BLaER1 (cell line): ENCODE measurements around the gene KRTAP1-4.
"Not testable (repeated sequence)": the region's sequence is repeated elsewhere in the genome, so short reads cannot be mapped to it uniquely, and the experiment has no call there.

ENCODE experiments used
- H3K27ac ChIP-seq: shearing (Covaris generic); formaldehyde crosslinking; 2 replicates; pipeline ENCODE4 v1.8.1; 2022
- H3K27me3 ChIP-seq: shearing (Covaris generic); formaldehyde crosslinking; 2 replicates; pipeline ENCODE4 v1.8.1; 2022
- H3K36me3 ChIP-seq: shearing (Covaris generic); formaldehyde crosslinking; 2 replicates; pipeline ENCODE4 v1.8.1; 2022
- H3K4me1 ChIP-seq: shearing (Covaris generic); formaldehyde crosslinking; 2 replicates; pipeline ENCODE4 v1.8.1; 2022
- H3K4me2 ChIP-seq: shearing (Covaris generic); formaldehyde crosslinking; 2 replicates; pipeline ENCODE4 v1.8.1; 2022
- H3K4me3 ChIP-seq: shearing (Covaris generic); formaldehyde crosslinking; 2 replicates; pipeline ENCODE4 v1.8.1; 2022
- H3K9ac ChIP-seq: shearing (Covaris generic); formaldehyde crosslinking; 2 replicates; pipeline ENCODE4 v1.8.1; 2022
- H3K9me3 ChIP-seq: shearing (Covaris generic); formaldehyde crosslinking; 2 replicates; pipeline ENCODE4 v1.8.1; 2022
- H4K20me1 ChIP-seq: shearing (Covaris generic); formaldehyde crosslinking; 2 replicates; pipeline ENCODE4 v1.8.1; 2022
- Cebpa-rat ChIP-seq: shearing (Covaris generic); IDR thresholded peaks from 2 replicates; pipeline ENCODE4 v1.8.1; 2022

Gene KRTAP1-4

DNA sequence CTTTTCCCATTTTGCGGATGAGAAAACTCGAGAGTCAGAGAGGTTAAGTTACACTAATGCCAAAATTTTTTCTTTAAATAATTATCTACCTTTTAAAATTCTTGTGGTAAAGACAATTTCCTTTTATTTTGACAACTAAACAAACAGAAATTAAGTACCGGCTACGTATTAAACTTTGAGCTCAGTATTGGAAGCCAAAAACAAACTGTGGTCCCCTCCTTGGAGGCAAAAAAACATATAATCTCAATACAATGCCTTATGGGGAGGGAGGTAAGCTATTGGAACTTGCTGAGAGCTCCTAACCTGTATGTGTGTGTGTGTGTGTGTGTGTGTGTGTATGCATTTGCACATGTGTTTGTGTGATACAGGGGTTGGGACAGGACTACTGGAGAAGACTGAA is 33.5 kb upstream of the KRTAP1-4 start:
- Histone ChIP-seq H4K20me1 (no peaks in the 10 kb centered on the region), H3K9me3 (no peaks in the 10 kb centered on the region), H3K27me3 (no peaks in the 10 kb centered on the region), H3K4me2 (no peak overlapping the region), H3K36me3 (no peaks in the 10 kb centered on the region), H3K4me1 (no peaks in the 10 kb centered on the region), H3K9ac (no peak overlapping the region), H3K27ac (no peak overlapping the region), H3K4me3 (no peak overlapping the region)
- TF ChIP-seq Cebpa-rat, result no peak

DNA sequence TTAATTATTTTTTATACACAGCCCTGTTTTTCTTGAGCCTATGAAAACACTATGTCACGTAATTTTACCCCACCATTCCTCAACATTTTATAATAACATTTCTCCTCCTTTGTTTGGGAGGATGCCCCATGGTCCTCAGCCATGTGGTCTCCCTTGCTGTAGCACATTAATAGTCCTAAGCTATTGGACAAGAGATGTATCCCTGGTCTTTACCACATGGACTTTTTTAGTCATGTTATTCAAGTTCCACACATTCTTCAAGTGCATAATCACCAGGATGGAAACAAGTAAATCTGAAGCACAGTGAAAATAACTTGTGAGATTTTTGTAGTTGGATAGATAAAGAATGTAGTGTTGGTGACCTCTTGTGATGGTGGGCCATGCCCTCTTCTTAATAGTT is 32.0 kb upstream of the KRTAP1-4 start:
- no peaks in the 10 kb centered on the region for H4K20me1 ChIP-seq
- TF ChIP-seq Cebpa-rat, result no peak
- H3K4me2 ChIP-seq, result no peak overlapping the region
- H3K9ac ChIP-seq, result no peak overlapping the region
- no peak overlapping the region for H3K4me3 ChIP-seq
- no peaks in the 10 kb centered on the region for H3K36me3 ChIP-seq
- H3K9me3 ChIP-seq, result 0 out of 2 replicates have a peak, but pooled peaks cover 6% of the 10 kb centered on the region
- no peaks in the 10 kb centered on the region for H3K27me3 ChIP-seq
- H3K4me1 ChIP-seq, result no peaks in the 10 kb centered on the region
- no peak overlapping the region for H3K27ac ChIP-seq

DNA sequence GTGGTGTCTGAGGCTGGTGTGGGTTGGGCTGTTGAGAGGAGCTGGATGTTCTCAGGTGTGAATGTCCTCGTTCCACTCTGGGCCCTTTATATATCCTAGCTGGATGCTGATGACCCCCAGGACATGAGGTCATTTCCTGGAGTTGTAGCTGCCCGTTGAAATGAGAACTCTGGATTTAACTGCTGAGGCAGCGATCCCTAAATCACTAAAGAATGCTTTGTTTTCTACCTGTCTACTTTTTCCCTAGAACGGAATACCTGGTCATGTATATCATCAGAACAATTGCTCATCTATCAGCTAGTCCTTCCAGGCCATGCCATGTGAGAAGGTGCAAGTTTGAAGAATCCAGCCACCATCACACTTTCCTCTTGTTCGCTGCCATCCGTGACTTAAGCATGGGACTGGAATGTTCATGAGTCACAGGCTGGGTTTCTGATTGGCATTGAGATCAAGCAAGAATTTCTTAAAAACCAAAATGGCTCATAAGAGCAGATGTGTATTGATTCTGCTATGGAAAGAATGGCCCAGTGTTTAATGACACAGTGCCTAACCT is 30.1 kb upstream of the KRTAP1-4 start, which contains the start of gene KRTAP2-3:
KRTAP2-3 (minus strand) TSS at position 63 of the 553 bp plus-strand sequence. CDS start 64 bp downstream, outside the sequence.
- H3K4me1 ChIP-seq, result no peaks in the 10 kb centered on the region
- no peak within 1 kb of the TSS for H3K4me2 ChIP-seq

DNA sequence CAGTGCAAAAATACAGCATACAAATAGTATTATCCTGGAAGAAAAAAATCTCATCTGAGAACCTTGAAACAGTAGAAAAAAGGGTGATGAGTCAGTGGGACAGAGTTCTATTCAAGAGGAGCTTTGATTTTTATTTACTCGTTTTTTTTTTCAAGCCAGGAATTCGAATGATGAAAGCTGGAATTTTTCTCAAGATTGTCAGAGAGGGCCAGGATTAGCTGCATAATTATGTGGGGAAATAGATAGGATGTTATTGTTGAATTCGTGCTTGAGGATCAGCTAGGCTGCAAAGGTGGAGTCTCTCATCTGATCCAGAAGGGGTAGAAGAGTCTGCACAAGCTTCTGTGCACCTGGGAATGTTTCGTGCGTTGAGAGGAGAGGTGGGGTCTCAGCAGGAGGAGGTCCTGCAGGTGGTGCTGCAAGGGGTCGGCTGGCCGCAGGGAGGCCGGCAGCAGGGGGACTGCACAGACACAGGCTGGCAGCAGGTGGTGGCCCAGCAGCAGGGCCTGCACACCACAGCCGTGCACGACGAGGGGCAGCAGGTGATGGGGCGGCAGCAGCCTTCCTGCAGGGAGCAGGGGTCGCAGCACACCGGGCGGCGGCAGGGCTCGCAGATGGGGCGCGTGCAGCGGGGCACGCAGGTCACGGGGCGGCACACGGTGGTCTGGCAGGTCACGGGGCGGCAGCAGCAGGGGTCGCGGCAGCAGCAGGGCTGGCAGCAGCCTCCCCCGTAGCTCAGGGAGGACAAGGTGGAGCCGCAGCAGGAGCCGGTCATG is 29.5 kb upstream of the KRTAP1-4 start:
- not testable (repeated sequence) for H3K4me2 ChIP-seq, H3K4me1 ChIP-seq, H3K27me3 ChIP-seq, H3K27ac ChIP-seq, H4K20me1 ChIP-seq, H3K9ac ChIP-seq, H3K9me3 ChIP-seq, H3K36me3 ChIP-seq, H3K4me3 ChIP-seq

More for the DNA sequence above, 30.1 kb upstream of the KRTAP1-4 start, which contains the start of gene KRTAP2-3:
- Histone ChIP-seq H3K27me3 (no peaks in the 10 kb centered on the region), H3K4me3 (no peak within 1 kb of the TSS), H3K36me3 (no peaks in the 10 kb centered on the region), H3K9me3 (0 out of 2 replicates have a peak, but pooled peaks cover 6% of the 10 kb centered on the region), H3K9ac (no peak within 1 kb of the TSS), H4K20me1 (no peaks in the 10 kb centered on the region), H3K27ac (no peak within 1 kb of the TSS)
- no peak for TF ChIP-seq Cebpa-rat

DNA sequence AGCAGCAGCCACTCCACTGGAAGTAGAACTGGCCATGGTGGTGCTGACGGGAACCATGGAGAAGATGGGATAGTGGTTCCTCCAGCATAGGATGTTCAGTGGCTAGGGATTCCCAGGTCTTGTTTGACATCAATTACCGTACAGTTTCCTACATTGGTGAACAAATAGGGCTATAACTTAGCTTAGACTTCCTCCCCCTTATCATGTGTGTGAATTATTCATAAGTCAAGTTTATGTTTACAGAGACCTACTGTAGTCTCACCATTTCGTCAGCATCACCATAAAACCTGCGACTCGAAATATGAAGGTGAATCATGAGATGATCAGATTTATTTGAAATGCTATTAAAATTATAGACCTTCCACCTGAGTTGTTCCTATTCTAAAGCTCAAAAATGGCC is 28.7 kb upstream of the KRTAP1-4 start:
- no peak overlapping the region for H3K27ac ChIP-seq
- no peaks in the 10 kb centered on the region for H3K36me3 ChIP-seq
- H4K20me1 ChIP-seq, result no peaks in the 10 kb centered on the region
- H3K9me3 ChIP-seq, result 0 out of 2 replicates have a peak, but pooled peaks cover 6% of the 10 kb centered on the region
- H3K4me2 ChIP-seq, result no peak overlapping the region
- TF ChIP-seq Cebpa-rat, result no peak
- H3K27me3 ChIP-seq, result no peaks in the 10 kb centered on the region
- no peak overlapping the region for H3K4me3 ChIP-seq
- H3K9ac ChIP-seq, result no peak overlapping the region
- no peaks in the 10 kb centered on the region for H3K4me1 ChIP-seq

DNA sequence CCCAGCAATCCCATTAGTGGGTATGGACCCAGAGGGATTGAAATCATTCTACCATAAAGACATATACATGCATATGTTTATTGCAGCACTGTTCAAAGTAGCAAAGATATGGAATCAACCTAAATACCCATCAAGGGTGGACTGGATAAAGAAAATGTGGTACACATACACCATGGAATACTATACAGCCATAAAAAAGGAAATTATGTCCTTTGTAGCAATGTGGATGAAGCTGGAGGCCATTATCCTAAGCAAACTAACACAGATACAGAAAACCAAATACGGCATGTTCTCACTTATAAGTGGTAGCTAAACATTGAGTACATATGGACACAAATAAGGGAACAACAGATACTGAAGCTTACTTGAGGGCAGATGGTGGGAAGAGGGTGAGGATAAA is 27.6 kb upstream of the KRTAP1-4 start:
- H3K4me1 ChIP-seq, result no peaks in the 10 kb centered on the region
- no peak overlapping the region for H3K9ac ChIP-seq

DNA sequence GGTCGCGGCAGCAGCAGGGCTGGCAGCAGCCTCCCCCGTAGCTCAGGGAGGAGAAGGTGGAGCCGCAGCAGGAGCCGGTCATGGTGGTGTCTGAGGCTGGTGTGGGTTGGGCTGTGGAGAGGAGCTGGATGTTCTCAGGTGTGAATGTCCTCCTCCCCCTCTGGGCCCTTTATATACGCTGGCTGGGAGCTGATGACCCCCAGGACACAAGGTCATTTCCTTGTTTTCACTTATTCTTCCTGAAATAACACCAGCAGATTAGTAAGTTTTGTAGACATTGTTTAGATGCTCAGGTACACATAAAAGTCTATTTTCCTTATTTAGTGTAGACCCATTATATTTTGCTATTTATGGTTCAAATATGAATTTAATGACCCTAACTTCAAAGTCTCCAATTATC is 25.1 kb upstream of the KRTAP1-4 start, which contains the start of gene KRTAP2-2:
KRTAP2-2 (minus strand) TSS at position 101 of the 400 bp plus-strand sequence; CDS start at position 82, 19 bp downstream.
- not testable (repeated sequence) for H3K9me3 ChIP-seq, H3K27me3 ChIP-seq, H3K4me2 ChIP-seq, H3K4me3 ChIP-seq, H4K20me1 ChIP-seq, H3K36me3 ChIP-seq, H3K9ac ChIP-seq, H3K4me1 ChIP-seq, H3K27ac ChIP-seq

More for the DNA sequence above, 27.6 kb upstream of the KRTAP1-4 start:
- Histone ChIP-seq H3K4me3 (no peak overlapping the region), H3K4me2 (no peak overlapping the region), H3K36me3 (no peaks in the 10 kb centered on the region), H3K27ac (no peak overlapping the region), H4K20me1 (no peaks in the 10 kb centered on the region), H3K9me3 (peaks cover 6% of the 10 kb centered on the region; the same call in 1 of the 2 replicates), H3K27me3 (no peaks in the 10 kb centered on the region)
- no peak for TF ChIP-seq Cebpa-rat

DNA sequence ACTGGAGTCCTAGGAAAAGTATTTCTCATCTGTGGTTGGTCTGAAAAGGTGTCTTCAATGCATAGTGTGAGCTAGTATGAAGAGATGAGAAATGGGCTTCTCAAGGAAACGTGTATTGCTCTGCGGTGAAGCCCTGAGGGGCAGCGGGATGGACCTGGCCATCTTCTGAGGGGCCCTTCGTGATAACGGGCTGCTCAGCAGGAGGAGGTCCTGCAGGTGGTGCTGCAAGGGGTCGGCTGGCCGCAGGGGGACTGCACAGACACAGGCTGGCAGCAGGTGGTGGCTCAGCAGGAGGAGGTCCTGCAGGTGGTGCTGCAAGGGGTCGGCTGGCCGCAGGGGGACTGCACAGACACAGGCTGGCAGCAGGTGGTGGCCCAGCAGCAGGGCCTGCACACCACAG is 24.6 kb upstream of the KRTAP1-4 start:
- H4K20me1 ChIP-seq, H3K4me2 ChIP-seq, H3K4me3 ChIP-seq: not testable (repeated sequence)

DNA sequence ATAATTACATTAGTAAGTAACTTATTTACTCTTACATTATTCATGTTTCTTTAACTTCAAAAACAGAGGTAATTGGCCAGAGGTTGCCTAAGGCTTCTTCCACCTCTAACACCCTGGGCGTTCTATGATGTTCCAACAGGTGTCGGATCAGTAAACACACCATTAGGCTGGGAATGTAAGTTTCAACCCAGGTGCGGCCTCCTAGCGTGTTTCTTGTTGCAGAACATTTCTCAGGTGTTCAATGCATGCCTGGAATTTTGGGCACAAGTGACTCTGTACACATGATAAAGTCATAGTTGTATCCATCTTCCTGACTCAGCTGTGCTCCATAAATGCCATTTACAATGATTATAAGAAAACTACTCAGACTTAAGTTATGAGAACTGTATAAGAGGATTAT is 24.0 kb upstream of the KRTAP1-4 start:
- Histone ChIP-seq H3K9ac (no peak overlapping the region), H3K27ac (no peak overlapping the region), H3K4me2 (no peak overlapping the region), H3K4me1 (no peaks in the 10 kb centered on the region), H3K4me3 (no peak overlapping the region), H4K20me1 (no peaks in the 10 kb centered on the region), H3K9me3 (peaks cover 6% of the 10 kb centered on the region; the same call in 1 of the 2 replicates), H3K36me3 (no peaks in the 10 kb centered on the region), H3K27me3 (no peaks in the 10 kb centered on the region)
- TF ChIP-seq Cebpa-rat, result no peak

More for the DNA sequence above, 24.6 kb upstream of the KRTAP1-4 start:
- not testable (repeated sequence) for H3K27ac ChIP-seq, H3K27me3 ChIP-seq, H3K9me3 ChIP-seq, H3K36me3 ChIP-seq, H3K9ac ChIP-seq, H3K4me1 ChIP-seq

DNA sequence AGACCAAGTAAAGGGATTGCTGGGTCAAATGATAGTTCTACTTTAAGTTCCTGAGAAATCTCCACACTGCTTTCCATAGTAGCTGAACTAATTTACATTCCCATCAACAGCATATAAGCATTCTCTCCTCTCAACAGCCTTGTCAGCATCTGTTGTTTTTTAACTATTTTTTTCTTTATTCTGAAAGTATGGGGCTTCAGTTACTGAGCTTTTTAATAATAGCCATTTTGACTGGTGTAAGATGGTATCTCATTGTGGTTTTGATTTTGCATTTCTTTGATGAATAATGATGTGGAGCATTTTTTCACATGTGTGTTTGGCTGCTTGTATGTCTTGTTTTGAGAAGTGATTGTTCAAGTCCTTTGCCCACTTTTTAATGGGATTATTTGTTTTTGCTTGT is 22.6 kb upstream of the KRTAP1-4 start:
- Histone ChIP-seq H3K4me2 (no peak overlapping the region), H3K9me3 (peaks cover 4% of the 10 kb centered on the region; the same call in 1 of the 2 replicates), H3K9ac (no peak overlapping the region), H3K36me3 (no peaks in the 10 kb centered on the region), H3K27ac (no peak overlapping the region), H4K20me1 (no peaks in the 10 kb centered on the region), H3K4me1 (no peaks in the 10 kb centered on the region), H3K27me3 (no peaks in the 10 kb centered on the region), H3K4me3 (no peak overlapping the region)
- no peak for TF ChIP-seq Cebpa-rat
